GM10266 (cell line): ENCODE data around the gene MLLT3.

Source experiments
- DNase-seq: peaks from one replicate; pipeline ENCODE4 v3.0.0; 2012; ENCODE audit errors: extremely low spot score
- TF ChIP-seq, protein P1 (sequence below): IDR thresholded peaks from 2 replicates; pipeline ENCODE4 v1.5.1; 2012; ENCODE audit warnings: mild to moderate bottlenecking, low read depth; ENCODE audit not compliant: control insufficient read depth, insufficient read depth; ENCODE audit errors: missing control alignments

MLLT3 gene

GRCh38 chr9:20643660-20644059 lies 21.4 kb upstream of the MLLT3 start:
- TF ChIP-seq, protein P1, sequence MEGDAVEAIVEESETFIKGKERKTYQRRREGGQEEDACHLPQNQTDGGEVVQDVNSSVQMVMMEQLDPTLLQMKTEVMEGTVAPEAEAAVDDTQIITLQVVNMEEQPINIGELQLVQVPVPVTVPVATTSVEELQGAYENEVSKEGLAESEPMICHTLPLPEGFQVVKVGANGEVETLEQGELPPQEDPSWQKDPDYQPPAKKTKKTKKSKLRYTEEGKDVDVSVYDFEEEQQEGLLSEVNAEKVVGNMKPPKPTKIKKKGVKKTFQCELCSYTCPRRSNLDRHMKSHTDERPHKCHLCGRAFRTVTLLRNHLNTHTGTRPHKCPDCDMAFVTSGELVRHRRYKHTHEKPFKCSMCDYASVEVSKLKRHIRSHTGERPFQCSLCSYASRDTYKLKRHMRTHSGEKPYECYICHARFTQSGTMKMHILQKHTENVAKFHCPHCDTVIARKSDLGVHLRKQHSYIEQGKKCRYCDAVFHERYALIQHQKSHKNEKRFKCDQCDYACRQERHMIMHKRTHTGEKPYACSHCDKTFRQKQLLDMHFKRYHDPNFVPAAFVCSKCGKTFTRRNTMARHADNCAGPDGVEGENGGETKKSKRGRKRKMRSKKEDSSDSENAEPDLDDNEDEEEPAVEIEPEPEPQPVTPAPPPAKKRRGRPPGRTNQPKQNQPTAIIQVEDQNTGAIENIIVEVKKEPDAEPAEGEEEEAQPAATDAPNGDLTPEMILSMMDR, result no peak

GRCh38 chr9:20642045-20642444 lies 19.7 kb upstream of the MLLT3 start:
- TF ChIP-seq, protein P1, result no peak
- DNase-seq, result no peak

More at GRCh38 chr9:20643660-20644059, 21.4 kb upstream of the MLLT3 start:
- no peak for DNase-seq

DNA sequence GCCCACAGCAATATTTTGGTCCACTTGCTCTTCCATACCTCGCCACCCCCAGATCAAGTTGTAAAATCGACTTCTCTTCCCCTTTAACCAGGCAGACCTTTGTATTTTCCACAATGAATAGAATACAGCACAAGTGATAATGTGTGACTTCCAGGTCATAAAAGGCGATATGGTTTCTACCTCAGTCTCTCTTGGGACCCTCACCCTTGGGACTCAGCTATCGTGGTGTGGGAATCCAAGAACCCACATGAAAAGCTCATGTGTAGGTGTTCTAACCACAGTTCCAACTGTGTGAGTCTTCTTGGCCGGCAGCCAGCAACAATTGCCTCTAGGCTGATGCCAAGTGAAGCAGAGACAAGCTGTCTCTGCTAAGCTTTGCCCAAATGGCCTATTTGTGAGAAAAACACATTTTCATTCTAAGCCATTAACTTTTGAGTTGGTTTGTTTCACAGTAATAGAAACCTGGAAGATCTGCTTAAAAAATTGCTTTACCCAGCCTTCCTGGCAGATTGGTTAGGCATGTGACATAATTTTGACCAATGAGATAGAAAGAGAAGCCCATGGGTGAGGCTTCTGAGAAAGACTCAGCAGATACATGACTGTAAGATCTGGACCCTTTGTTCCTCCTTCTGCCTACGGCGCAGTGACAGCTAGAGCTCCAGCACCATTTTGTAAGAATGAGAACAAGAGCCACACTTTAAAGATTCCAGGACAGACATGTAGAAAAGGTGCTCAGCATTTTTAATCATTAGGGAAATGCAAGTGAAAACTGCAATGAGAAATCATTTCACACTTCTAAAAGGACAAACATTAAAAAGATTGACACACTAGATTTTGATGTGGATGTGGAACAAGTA lies 18.3 kb upstream of the MLLT3 start:
- TF ChIP-seq, protein P1, result no peak
- DNase-seq, result peak; percentile 62

DNA sequence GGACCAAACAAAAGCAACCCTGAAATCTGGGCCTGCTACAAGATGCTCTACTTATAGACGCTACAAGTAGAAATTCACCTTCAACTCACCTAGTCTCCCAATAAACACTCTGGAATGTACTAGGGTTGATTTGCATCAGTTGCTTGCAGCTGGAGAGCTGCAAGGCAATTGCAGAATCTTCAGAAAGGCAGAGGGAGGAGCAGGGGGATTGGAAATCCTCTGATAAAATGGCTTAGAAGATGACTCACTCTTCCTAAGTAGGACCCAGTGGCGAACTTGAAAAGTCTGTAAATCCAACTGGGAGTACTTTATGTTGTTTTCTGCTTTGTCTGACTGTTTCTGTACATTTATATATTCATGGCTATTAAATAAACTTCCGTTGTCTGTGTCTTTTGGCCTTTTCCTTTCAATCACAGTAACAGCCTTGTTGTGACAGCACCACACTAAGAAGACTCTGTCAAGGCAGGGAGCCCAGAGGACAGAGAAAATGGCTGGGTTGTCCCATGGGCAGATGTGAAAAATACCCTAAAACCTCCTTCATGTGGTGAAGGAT lies 14.7 kb upstream of the MLLT3 start:
- DNase-seq, result no peak
- TF ChIP-seq, protein P1, result no peak

DNA sequence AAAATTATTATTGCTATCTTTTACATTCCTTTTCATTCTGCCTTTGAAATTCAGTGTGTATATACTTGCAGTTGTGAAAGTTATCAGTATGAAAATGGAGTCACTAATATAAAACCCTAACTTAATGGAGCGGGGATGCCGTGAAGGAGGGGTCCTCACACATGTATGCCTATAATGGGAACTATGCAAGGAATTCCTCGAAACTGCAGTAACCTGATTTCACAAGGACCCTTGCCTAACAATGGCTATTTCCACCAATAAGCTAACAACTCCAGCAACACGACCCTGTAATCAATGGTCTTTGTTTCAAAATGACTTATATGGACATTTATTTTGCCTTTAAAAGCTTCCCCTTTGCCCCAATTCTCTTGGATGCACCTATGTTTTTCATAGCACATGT lies 12.6 kb upstream of the MLLT3 start:
- DNase-seq, result no peak
- TF ChIP-seq, protein P1, result no peak

- TF ChIP-seq, protein P1, result no peak
- DNase-seq, result no peak
Measured at GRCh38 chr9:20632705-20633104, 10.4 kb upstream of the MLLT3 start.
